ENCODE data around the gene NCEH1.

Gene NCEH1

DNA sequence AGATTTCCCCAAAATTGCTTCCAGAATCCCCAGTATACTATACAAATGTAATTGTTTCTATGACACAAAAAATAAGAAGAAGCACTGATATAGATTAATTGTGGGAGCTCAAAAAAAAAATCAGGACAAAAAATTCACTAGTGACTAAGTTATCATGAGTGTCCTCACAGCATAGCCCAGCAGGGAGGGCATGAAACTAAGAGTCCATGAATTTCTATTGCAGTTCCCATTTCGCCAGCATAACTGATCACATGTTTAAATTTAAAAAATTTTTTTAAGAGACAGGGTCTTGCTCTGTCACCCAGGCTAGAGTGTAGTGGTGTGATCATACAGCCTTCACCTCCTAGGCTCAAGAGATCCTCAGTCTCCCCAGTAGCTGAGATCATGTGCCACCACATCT is 10.6 kb downstream of the NCEH1 start:
- H3K36me3 ChIP-seq (replicated peaks): no peaks in the 10 kb centered on the region
- no peak overlapping the region for H3K4me3 ChIP-seq (ENCODE audit: low read depth, low read length)
- TF ChIP-seq CTCF (IDR thresholded peaks at IDR 0.05; ENCODE audit: low read depth, low read length, missing control alignments): no peak
- in situ Hi-C loops (cut with HindIII; ENCODE audit: low pct_ligation_motif_present, low sequenced_read_pairs): no loop called here
- H3K27me3 ChIP-seq (replicated peaks): no peaks in the 10 kb centered on the region
- H3K27ac ChIP-seq: no peak overlapping the region
- no peak for DNase-seq

DNA sequence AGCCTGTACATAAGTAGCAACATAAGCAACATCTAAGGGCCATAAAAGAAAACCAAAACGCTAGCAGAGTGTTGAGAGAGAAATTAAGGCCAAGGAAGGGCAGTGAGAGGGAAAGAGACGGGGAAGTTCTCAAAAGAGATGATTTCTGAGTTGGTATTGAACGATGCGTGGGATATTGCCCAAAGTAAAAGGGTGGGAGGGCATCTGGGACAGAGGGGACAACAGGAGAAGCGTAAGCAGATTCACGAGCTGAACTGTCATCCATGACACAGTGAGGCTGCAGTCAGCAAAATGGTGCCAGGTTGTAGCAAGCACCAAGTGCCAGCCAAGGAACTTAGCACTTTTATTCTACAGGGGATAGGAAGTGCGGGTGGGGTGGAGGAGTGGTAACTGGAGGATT is 11.8 kb downstream of the NCEH1 start:
- in situ Hi-C loops (cut with HindIII; ENCODE audit: low pct_ligation_motif_present, low sequenced_read_pairs): no loop called here
- DNase-seq: no peak
- no peak overlapping the region for H3K27ac ChIP-seq

DNA sequence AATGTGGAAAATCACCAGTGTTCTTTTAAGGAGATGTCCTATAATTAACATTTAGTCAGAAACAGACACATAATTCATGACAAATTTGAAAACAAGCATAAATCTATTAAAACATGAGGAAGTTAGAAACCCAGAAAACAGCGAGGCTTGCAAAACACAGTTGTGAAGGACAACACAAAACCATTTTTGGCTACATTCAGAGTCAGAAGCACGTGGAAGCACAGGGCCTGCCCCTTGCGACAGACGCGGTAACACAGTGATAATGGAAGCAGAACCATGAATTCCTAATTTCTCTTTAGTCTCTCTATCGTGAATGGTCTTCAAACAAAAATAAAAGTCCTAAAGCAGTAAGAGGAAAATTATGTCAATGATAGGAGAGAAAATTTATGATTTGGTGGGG is 12.2 kb downstream of the NCEH1 start:
- H3K27me3 ChIP-seq (replicated peaks): no peaks in the 10 kb centered on the region
- no peaks in the 10 kb centered on the region for H3K36me3 ChIP-seq (replicated peaks)
- H3K27ac ChIP-seq: no peak overlapping the region
- TF ChIP-seq CTCF (IDR thresholded peaks at IDR 0.05; ENCODE audit: low read depth, low read length, missing control alignments): no peak
- no peak for DNase-seq
- in situ Hi-C loops (cut with HindIII; ENCODE audit: low pct_ligation_motif_present, low sequenced_read_pairs): no loop called here
- no peak overlapping the region for H3K4me3 ChIP-seq (ENCODE audit: low read depth, low read length)

More for the DNA sequence above, 11.8 kb downstream of the NCEH1 start:
- Histone ChIP-seq H3K36me3 (replicated peaks) (no peaks in the 10 kb centered on the region), H3K4me3 (ENCODE audit: low read depth, low read length) (no peak overlapping the region), H3K27me3 (replicated peaks) (no peaks in the 10 kb centered on the region)
- no peak for TF ChIP-seq CTCF (IDR thresholded peaks at IDR 0.05; ENCODE audit: low read depth, low read length, missing control alignments)

DNA sequence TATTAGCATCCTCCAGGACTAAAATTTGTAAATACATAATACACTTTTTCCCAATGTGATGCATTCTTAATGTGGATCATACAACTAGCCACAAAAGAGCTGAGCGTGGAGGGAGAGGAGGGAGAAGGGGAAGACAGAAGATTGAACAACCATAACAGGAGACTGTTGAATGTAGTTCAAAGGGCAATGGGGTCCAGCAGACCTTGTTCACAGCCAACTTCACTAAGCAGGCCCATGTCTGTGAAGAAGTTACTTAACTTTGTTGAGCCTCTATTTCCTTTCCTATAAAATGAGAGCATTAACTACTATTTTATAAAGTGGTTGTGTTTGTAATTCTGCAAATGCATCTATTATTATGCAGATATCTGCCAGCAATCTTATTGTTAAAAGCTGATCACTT is 13.3 kb downstream of the NCEH1 start:
- H3K27me3 ChIP-seq (replicated peaks): no peaks in the 10 kb centered on the region
- TF ChIP-seq CTCF (IDR thresholded peaks at IDR 0.05; ENCODE audit: low read depth, low read length, missing control alignments): no peak
- H3K27ac ChIP-seq: no peak overlapping the region
- in situ Hi-C loops (cut with HindIII; ENCODE audit: low pct_ligation_motif_present, low sequenced_read_pairs): no loop called here
- DNase-seq: no peak
- no peak overlapping the region for H3K4me3 ChIP-seq (ENCODE audit: low read depth, low read length)
- no peaks in the 10 kb centered on the region for H3K36me3 ChIP-seq (replicated peaks)

- no peak for TF ChIP-seq CTCF (IDR thresholded peaks at IDR 0.05; ENCODE audit: low read depth, low read length, missing control alignments)
- Histone ChIP-seq H3K36me3 (replicated peaks) (no peaks in the 10 kb centered on the region), H3K27ac (no peak overlapping the region), H3K4me3 (ENCODE audit: low read depth, low read length) (no peak overlapping the region), H3K27me3 (replicated peaks) (no peaks in the 10 kb centered on the region)
- no peak for DNase-seq
- in situ Hi-C loops (cut with HindIII; ENCODE audit: low pct_ligation_motif_present, low sequenced_read_pairs): no loop called here
Measured at GRCh38 chr3:172696357-172696756, 14.5 kb downstream of the NCEH1 start.

GRCh38 chr3:172694573-172695246 is 16.2 kb downstream of the NCEH1 start:
- no peak for DNase-seq
- Histone ChIP-seq H3K27me3 (replicated peaks) (no peaks in the 10 kb centered on the region), H3K4me3 (ENCODE audit: low read depth, low read length) (no peak overlapping the region), H3K36me3 (replicated peaks) (no peaks in the 10 kb centered on the region), H3K27ac (no peak overlapping the region)
- in situ Hi-C loops (cut with HindIII; ENCODE audit: low pct_ligation_motif_present, low sequenced_read_pairs): no loop called here
- no peak for TF ChIP-seq CTCF (IDR thresholded peaks at IDR 0.05; ENCODE audit: low read depth, low read length, missing control alignments)

All from brain microvascular endothelial cell (primary cell).